Nephron (organoid): ENCODE results near the gene CTSC.

ENCODE experiments used
- H3K27ac Mint-ChIP-seq, 3 experiments: 2 replicates each; pipeline ENCODE4 v1.8.0; 2020; ENCODE audit warnings: mixed read lengths in 3 of 3, mild to moderate bottlenecking in 2 of 3, moderate library complexity in 1 of 3
- H3K27me3 Mint-ChIP-seq: 2 replicates; pipeline ENCODE4 v1.8.0; 2021; ENCODE audit warnings: low read depth, mild to moderate bottlenecking, moderate library complexity, mixed read lengths
- H3K36me3 Mint-ChIP-seq: 2 replicates; pipeline ENCODE4 v1.8.0; 2020; ENCODE audit warnings: low read depth, mixed read lengths
- H3K4me1 Mint-ChIP-seq: 2 replicates; pipeline ENCODE4 v1.8.0; 2020; ENCODE audit warnings: mixed read lengths
- H3K4me3 Mint-ChIP-seq, 3 experiments: 2 replicates each; pipeline ENCODE4 v1.8.0; 2020; ENCODE audit warnings: mild to moderate bottlenecking in 3 of 3, mixed read lengths in 3 of 3, moderate library complexity in 2 of 3
- H3K9me3 Mint-ChIP-seq: 2 replicates; pipeline ENCODE4 v1.8.0; 2020; ENCODE audit warnings: mixed read lengths
- CTCF ChIP-seq, 3 experiments: fragments of 200-600 bp; sonication (generic); IDR thresholded peaks; one replicate each; pipeline ENCODE4 v1.5.0; 2021; ENCODE audit warnings: antibody characterized with exemption in 3 of 3; ENCODE audit not compliant: unreplicated experiment in 3 of 3

Gene CTSC

GRCh38 chr11:88337987-88338668, 592 bp upstream of the CTSC start:
- Mint-ChIP-seq H3K36me3 (peaks cover 21% of the 10 kb centered on the region), H3K4me1 (peaks cover 23% of the 10 kb centered on the region), H3K27ac (peak overlapping the region; percentile 87 to 96 (median 92)), H3K4me3 (peak overlapping the region; percentile 96 to 100 (median 99)), H3K9me3 (no peaks in the 10 kb centered on the region), H3K27me3 (no peaks in the 10 kb centered on the region)
- no peak for TF ChIP-seq CTCF (IDR thresholded peaks at IDR 0.05; ENCODE audit: unreplicated experiment in 3 of 3)

- no peak for TF ChIP-seq CTCF (IDR thresholded peaks at IDR 0.05; ENCODE audit: unreplicated experiment in 3 of 3)
- Mint-ChIP-seq H3K4me3 (peak overlapping the region; percentile 96 to 100 (median 99)), H3K4me1 (peaks cover 23% of the 10 kb centered on the region)
These were observed 2.3 kb downstream of the CTSC start for GRCh38 chr11:88335284-88335683.

DNA sequence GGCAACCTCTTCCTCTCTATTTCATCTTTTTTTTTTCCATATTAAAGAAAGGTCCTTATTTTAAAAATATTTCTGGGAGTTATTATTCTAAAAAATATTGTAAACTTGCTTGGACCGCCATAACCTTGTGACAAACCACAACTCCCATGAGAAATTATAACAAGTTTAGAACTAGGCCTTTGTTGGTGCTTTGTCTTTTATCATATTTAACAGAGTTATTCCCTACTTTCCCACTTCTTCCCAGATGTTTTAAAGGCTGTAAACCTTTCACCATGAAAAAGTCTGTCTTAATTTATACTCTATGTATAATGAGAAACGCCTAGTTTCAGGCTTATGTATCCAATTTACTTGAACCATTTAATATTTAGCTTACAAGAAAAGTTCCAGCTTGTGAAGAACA, 3.7 kb downstream of the CTSC start:
- Mint-ChIP-seq H3K27ac (no peak overlapping the region), H3K27me3 (no peaks in the 10 kb centered on the region), H3K4me3 (peak overlapping the region; percentile 23 to 41 (median 28)), H3K36me3 (peaks cover 60% of the 10 kb centered on the region), H3K9me3 (no peaks in the 10 kb centered on the region), H3K4me1 (peaks cover 15% of the 10 kb centered on the region)
- no peak for TF ChIP-seq CTCF (IDR thresholded peaks at IDR 0.05; ENCODE audit: unreplicated experiment in 3 of 3)

More at GRCh38 chr11:88335284-88335683, 2.3 kb downstream of the CTSC start:
- H3K27ac Mint-ChIP-seq: peak overlapping the region; percentile 35 to 76 (median 68)
- H3K9me3 Mint-ChIP-seq: no peaks in the 10 kb centered on the region
- H3K27me3 Mint-ChIP-seq: no peaks in the 10 kb centered on the region
- H3K36me3 Mint-ChIP-seq: peaks cover 47% of the 10 kb centered on the region

DNA sequence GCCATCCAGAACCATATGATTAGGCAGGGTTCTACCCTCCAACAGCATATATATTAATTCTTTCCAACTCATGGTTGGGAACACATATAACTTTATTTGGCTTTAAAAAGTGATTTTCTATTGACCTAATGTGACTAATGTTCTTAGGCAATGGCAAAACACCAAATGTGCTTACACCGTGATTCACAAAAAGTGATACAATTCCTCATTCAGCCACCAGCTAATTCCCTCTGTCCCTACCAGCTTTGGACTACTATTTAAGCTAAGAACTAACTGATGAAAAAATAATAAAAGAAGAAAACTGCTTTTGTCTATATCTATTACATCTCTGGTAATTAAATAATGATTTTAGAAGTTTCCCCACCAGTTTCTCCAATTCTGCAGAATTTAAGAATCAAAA, 4.7 kb downstream of the CTSC start:
- no peak overlapping the region for H3K4me3 Mint-ChIP-seq
- H3K36me3 Mint-ChIP-seq: peaks cover 66% of the 10 kb centered on the region
- no peak overlapping the region for H3K27ac Mint-ChIP-seq
- TF ChIP-seq CTCF (IDR thresholded peaks at IDR 0.05; ENCODE audit: unreplicated experiment in 3 of 3): no peak
- H3K4me1 Mint-ChIP-seq: peaks cover 7% of the 10 kb centered on the region
- no peaks in the 10 kb centered on the region for H3K9me3 Mint-ChIP-seq
- H3K27me3 Mint-ChIP-seq: no peaks in the 10 kb centered on the region

DNA sequence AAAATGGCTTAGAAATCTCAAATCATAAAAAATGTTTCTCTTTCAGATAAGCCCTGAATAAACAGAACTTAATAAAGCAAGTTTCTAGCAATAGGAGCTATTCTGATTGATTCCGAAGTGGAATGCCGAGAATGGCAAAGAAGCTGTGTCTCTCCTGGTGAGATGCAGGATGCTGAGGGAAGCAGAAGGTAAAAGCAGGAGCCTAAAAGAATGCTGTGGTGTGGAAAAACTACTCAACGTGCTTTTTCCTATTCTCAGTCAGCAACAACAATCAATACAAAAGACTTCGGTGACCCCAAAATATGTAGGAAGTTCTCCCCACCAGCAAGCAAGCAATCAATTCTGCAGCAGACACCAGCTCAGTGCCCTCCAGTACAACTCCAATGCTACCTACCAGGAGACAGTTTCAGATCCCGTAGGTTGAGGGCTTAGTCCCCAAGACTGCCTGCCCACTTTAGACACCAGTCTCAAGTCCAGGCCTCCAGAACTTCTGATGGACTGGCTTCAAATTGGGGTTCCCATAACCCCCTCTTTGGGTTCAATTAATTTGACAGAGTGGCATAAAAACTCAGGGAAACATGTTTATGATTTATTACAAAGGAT, 6.6 kb downstream of the CTSC start:
- TF ChIP-seq CTCF (IDR thresholded peaks at IDR 0.05; ENCODE audit: unreplicated experiment in 3 of 3): no peak
- H3K36me3 Mint-ChIP-seq: peaks cover 83% of the 10 kb centered on the region
- no peak overlapping the region for H3K4me3 Mint-ChIP-seq

More for the DNA sequence above, 6.6 kb downstream of the CTSC start:
- peaks cover 12% of the 10 kb centered on the region for H3K4me1 Mint-ChIP-seq
- H3K9me3 Mint-ChIP-seq: no peaks in the 10 kb centered on the region
- no peak overlapping the region for H3K27ac Mint-ChIP-seq
- no peaks in the 10 kb centered on the region for H3K27me3 Mint-ChIP-seq
